Fibroblast of skin of abdomen (primary cell): ENCODE measurements around the gene CRYGN.

Source experiments
- DNase-seq: peaks from one replicate; pipeline ENCODE4 v3.0.0-alpha.2; 2013

Gene CRYGN

GRCh38 chr7:151389768-151390597 is 50.0 kb downstream of the CRYGN start:
- DNase-seq, result no peak

GRCh38 chr7:151389096-151389767 is 50.7 kb downstream of the CRYGN start:
- no peak for DNase-seq

- DNase-seq, result no peak
These were observed 51.5 kb downstream of the CRYGN start for GRCh38 chr7:151388430-151388829.

GRCh38 chr7:151388007-151388297 is 52.0 kb downstream of the CRYGN start:
- no peak for DNase-seq

DNA sequence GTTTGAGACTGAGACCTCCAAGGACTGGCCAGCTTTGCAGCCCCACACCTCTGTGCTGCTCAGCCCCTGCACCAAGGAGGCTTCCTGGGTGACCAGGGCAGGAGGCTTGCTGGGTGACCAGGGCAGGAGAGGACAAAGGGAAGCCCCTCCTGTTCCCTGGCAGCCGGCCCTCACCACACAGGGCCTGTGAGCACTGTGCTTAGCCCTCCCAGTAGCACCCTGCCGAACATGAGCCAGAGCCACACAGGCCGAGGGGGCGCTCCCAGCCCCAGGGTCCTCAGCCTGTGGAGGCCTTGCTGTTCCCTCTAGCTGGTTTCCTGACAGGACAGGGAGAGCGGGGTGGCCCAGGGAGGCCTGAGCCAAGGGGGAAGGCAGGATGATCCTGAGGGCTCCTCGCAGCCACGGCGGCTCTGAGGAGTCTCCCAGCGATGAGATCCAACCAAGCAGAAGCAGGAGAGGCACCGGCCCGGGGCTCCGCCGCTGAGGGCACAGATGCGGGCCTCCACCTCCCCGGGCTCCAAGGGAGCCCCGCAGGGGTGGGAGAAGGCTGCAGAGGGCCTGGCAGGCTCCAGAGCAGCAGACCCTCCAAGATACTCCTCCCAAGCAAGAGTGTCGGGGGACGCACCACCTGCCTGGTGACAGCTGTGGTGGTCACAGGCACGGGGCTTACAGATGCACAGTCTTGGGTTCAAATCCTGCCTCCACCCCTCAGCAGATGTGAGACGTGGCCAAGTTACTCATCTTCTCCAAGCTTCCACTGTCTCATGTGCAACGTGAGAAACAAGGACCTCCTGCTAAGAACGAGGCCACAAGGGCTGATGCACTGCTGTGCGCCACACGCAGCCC is 52.6 kb downstream of the CRYGN start:
- DNase-seq, result no peak

GRCh38 chr7:151386301-151387160 is 53.4 kb downstream of the CRYGN start:
- no peak for DNase-seq

- no peak for DNase-seq
These were observed 54.2 kb downstream of the CRYGN start for GRCh38 chr7:151385626-151386300.

- DNase-seq, result no peak
These were observed 54.9 kb downstream of the CRYGN start for GRCh38 chr7:151384776-151385625.

- no peak for DNase-seq
These were observed 55.6 kb downstream of the CRYGN start for GRCh38 chr7:151384352-151384697.

GRCh38 chr7:151383638-151384351 is 56.1 kb downstream of the CRYGN start:
- no peak for DNase-seq

GRCh38 chr7:151382079-151382885 is 57.7 kb downstream of the CRYGN start:
- DNase-seq, result no peak

GRCh38 chr7:151381348-151382078 is 58.4 kb downstream of the CRYGN start:
- DNase-seq, result no peak

GRCh38 chr7:151381098-151381347 is 58.9 kb downstream of the CRYGN start:
- DNase-seq, result no peak

GRCh38 chr7:151380199-151381097 is 59.5 kb downstream of the CRYGN start:
- no peak for DNase-seq

GRCh38 chr7:151379534-151380198 is 60.3 kb downstream of the CRYGN start:
- DNase-seq, result no peak

- no peak for DNase-seq
These were observed 60.8 kb downstream of the CRYGN start for GRCh38 chr7:151379193-151379520.
